OCI-LY1 (cell line): ENCODE measurements around the gene CDK10.

Source experiments
- H2AFZ ChIP-seq: fragments of 200-600 bp; sonication (generic), shearing (Covaris generic); 2 replicates; pipeline ENCODE4 v1.6.0; 2014; ENCODE audit warnings: antibody characterized with exemption, mild to moderate bottlenecking, low read length
- H3F3A ChIP-seq: fragments of 200-600 bp; sonication (generic), shearing (Covaris generic); 2 replicates; pipeline ENCODE4 v1.6.0; 2014; ENCODE audit warnings: mild to moderate bottlenecking, antibody characterized with exemption, low read length, moderate library complexity; ENCODE audit not compliant: insufficient read depth
- H3K27ac ChIP-seq: fragments of 200-600 bp; sonication (generic); 2 replicates; pipeline ENCODE4 v1.5.1; 2014; ENCODE audit warnings: low read length, mixed run types, mild to moderate bottlenecking, low read depth; ENCODE audit not compliant: poor library complexity, severe bottlenecking
- H3K27me3 ChIP-seq: fragments of 200-600 bp; sonication (generic); 2 replicates; pipeline ENCODE4 v1.6.0; 2014; ENCODE audit warnings: antibody characterized with exemption, mild to moderate bottlenecking, low read length, moderate library complexity; ENCODE audit not compliant: insufficient read depth
- H3K36me3 ChIP-seq: fragments of 200-600 bp; sonication (generic); 2 replicates; pipeline ENCODE4 v1.6.1; 2014; ENCODE audit warnings: mild to moderate bottlenecking, antibody characterized with exemption, low read length, moderate library complexity, mixed read lengths; ENCODE audit not compliant: insufficient read depth
- H3K4me1 ChIP-seq: fragments of 200-600 bp; sonication (generic); 2 replicates; pipeline ENCODE4 v1.5.1; 2014; ENCODE audit warnings: mild to moderate bottlenecking, low read length, moderate library complexity; ENCODE audit not compliant: insufficient read depth, severe bottlenecking
- H3K4me2 ChIP-seq: fragments of 200-600 bp; sonication (generic), shearing (Covaris generic); 2 replicates; pipeline ENCODE4 v1.6.1; 2014; ENCODE audit warnings: low read length
- H3K4me3 ChIP-seq: fragments of 200-600 bp; sonication (generic); 2 replicates; pipeline ENCODE4 v1.5.1; 2014; ENCODE audit warnings: low read length, low read depth, mild to moderate bottlenecking, mixed read lengths; ENCODE audit not compliant: poor library complexity, severe bottlenecking
- H3K79me2 ChIP-seq: fragments of 200-600 bp; shearing (Covaris generic); 2 replicates; pipeline ENCODE4 v1.6.1; 2016; ENCODE audit warnings: mixed run types, low read length, mixed read lengths; ENCODE audit not compliant: insufficient read depth
- H3K9ac ChIP-seq: fragments of 200-600 bp; sonication (generic), shearing (Covaris generic); 2 replicates; pipeline ENCODE4 v1.6.1; 2014; ENCODE audit warnings: mild to moderate bottlenecking, low read length, mixed read lengths
- H3K9me2 ChIP-seq: fragments of 200-600 bp; sonication (generic), shearing (Covaris generic); 2 replicates; pipeline ENCODE4 v1.6.1; 2014; ENCODE audit warnings: low read depth, mild to moderate bottlenecking, low read length, mixed read lengths
- H3K9me3 ChIP-seq: fragments of 200-600 bp; shearing (Covaris generic); 2 replicates; pipeline ENCODE4 v1.6.1; 2014; ENCODE audit warnings: low read length, mixed read lengths
- H4K20me1 ChIP-seq: fragments of 200-600 bp; sonication (generic), shearing (Covaris generic); 2 replicates; pipeline ENCODE4 v1.6.0; 2016; ENCODE audit warnings: mild to moderate bottlenecking, low read length; ENCODE audit not compliant: insufficient read depth
- EZH2 ChIP-seq: fragments of 200-600 bp; sonication (generic), shearing (Covaris generic); IDR thresholded peaks from 2 replicates; pipeline ENCODE4 v1.8.0; 2017; ENCODE audit warnings: borderline replicate concordance, mixed run types, mild to moderate bottlenecking, antibody characterized with exemption, low read length, moderate library complexity, mixed read lengths
- TF ChIP-seq, protein P1 (sequence below): fragments of 200-600 bp; sonication (generic), shearing (Covaris generic); IDR thresholded peaks from 2 replicates; pipeline ENCODE4 v1.5.1; 2017; ENCODE audit warnings: mild to moderate bottlenecking, antibody characterized with exemption, low read length, moderate library complexity, mixed read lengths

The CDK10 gene

DNA sequence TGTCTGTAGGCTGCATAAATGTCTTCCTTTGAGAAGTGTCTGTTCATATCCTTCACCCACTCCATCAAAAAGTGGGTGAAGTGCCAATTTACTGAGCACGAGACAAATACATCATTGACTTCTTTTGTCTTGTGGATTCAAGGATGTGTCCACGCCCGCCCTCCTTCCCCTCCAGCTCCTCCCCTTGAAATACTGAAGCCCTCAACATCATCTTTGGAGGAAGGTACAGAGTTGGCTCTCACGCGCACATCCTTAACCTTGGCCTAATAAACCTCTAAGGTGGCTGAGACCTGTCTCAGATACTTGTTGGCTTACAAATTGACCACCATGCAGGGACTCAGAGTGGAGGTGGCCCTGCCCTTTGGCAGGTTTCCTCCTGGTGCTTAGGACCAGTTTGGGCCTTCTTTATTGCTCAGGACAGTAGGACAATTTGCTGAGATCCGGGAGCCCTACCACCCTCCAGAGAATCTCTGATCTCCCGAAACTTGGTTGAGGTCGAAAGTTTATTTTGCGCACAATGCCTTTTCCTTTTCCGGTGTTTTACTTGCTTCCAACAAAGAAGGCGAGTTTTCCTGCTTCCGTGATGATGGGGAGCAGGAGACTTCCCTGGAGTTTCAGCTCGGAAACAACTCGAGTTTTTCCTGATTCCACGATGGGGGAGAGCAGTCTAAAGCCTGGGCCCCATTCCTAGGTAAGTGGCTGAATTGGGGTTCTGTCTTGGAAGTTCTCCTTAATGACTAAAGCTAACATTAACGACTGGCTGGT, 14.1 kb upstream of the CDK10 start:
- H3K4me1 ChIP-seq = no peaks in the 10 kb centered on the region

DNA sequence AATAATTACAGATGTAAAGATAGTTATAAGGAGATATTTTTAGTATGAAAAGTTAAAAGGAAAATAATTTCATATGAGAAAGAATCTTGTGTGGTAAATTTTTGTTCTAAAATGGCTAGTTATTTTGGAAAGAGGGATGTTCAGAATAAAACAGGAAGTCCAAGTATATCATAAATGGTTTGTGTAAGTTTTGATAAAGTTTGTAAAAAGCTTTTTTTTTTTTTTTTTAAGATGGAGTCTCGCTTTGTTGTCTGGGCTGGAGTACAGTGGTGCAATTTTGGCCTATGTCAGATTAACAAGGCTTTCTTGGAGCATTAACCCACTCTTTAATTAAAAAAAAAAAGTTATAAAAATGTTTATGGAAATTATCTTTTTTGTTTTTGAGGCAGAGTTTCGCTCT, 8.2 kb upstream of the CDK10 start:
- no peak for TF ChIP-seq EZH2
- TF ChIP-seq, protein P1, sequence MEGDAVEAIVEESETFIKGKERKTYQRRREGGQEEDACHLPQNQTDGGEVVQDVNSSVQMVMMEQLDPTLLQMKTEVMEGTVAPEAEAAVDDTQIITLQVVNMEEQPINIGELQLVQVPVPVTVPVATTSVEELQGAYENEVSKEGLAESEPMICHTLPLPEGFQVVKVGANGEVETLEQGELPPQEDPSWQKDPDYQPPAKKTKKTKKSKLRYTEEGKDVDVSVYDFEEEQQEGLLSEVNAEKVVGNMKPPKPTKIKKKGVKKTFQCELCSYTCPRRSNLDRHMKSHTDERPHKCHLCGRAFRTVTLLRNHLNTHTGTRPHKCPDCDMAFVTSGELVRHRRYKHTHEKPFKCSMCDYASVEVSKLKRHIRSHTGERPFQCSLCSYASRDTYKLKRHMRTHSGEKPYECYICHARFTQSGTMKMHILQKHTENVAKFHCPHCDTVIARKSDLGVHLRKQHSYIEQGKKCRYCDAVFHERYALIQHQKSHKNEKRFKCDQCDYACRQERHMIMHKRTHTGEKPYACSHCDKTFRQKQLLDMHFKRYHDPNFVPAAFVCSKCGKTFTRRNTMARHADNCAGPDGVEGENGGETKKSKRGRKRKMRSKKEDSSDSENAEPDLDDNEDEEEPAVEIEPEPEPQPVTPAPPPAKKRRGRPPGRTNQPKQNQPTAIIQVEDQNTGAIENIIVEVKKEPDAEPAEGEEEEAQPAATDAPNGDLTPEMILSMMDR = no peak
- Histone ChIP-seq H3K9me2 (no peaks in the 10 kb centered on the region), H3K4me1 (no peaks in the 10 kb centered on the region), H3K27ac (no peak overlapping the region), H4K20me1 (no peaks in the 10 kb centered on the region), H3K36me3 (peaks cover 23% of the 10 kb centered on the region), H3K4me3 (no peak overlapping the region), H3K9me3 (no peaks in the 10 kb centered on the region), H3F3A (no peaks in the 10 kb centered on the region), H3K27me3 (no peaks in the 10 kb centered on the region), H3K9ac (no peak overlapping the region), H3K4me2 (no peak overlapping the region), H2AFZ (no peak overlapping the region), H3K79me2 (no peaks in the 10 kb centered on the region)

More for the DNA sequence above, 14.1 kb upstream of the CDK10 start:
- Histone ChIP-seq H2AFZ (no peak overlapping the region), H3K27me3 (no peaks in the 10 kb centered on the region), H3K4me3 (no peak overlapping the region), H3K4me2 (no peak overlapping the region), H3K9ac (no peak overlapping the region), H3K9me3 (0 out of 2 replicates have a peak, but pooled peaks cover 9% of the 10 kb centered on the region), H3K79me2 (no peaks in the 10 kb centered on the region), H4K20me1 (no peaks in the 10 kb centered on the region), H3K9me2 (no peaks in the 10 kb centered on the region), H3K27ac (no peak overlapping the region), H3F3A (no peaks in the 10 kb centered on the region), H3K36me3 (peaks cover 9% of the 10 kb centered on the region; the same call in 1 of the 2 replicates)
- TF ChIP-seq, protein P1 = no peak
- TF ChIP-seq EZH2 = no peak

DNA sequence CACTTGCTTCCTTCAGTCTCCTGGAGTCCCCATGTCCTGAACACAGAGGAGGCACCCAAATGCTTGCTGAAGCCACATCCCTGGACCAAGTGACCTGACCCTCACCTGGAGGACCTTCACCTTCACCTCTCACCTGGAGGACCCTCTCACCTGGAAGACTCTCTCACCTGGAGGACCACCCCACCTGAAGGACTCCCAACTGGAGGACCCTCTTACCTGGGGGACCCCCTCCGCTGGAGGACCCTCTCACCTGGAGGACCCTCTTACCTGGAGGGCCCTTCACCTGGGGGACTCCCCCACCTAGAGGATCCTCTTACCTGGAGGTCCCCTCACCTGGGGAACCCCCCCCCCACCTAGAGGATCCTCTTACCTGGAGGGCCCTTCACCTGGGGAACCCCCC, 573 bp upstream of the CDK10 start:
- H3K27me3 ChIP-seq = no peaks in the 10 kb centered on the region
- H3K9me3 ChIP-seq = no peaks in the 10 kb centered on the region
- H3K4me2 ChIP-seq = peak overlapping the region; percentile 89; the same call in 1 of the 2 replicates
- no peaks in the 10 kb centered on the region for H3F3A ChIP-seq
- no peak overlapping the region for H3K9ac ChIP-seq
- H3K79me2 ChIP-seq = no peaks in the 10 kb centered on the region; the same call in 1 of the 2 replicates
- H3K9me2 ChIP-seq = no peaks in the 10 kb centered on the region
- H4K20me1 ChIP-seq = no peaks in the 10 kb centered on the region
- peaks cover 43% of the 10 kb centered on the region for H3K36me3 ChIP-seq
- no peak overlapping the region for H3K27ac ChIP-seq
- no peak for TF ChIP-seq EZH2
- TF ChIP-seq, protein P1 = no peak
- H3K4me1 ChIP-seq = peaks cover 11% of the 10 kb centered on the region
- H3K4me3 ChIP-seq = peak overlapping the region; percentile 75
- H2AFZ ChIP-seq = no peak overlapping the region
